HG03108 (cell line): Measurements from ENCODE around the gene BIRC7.

ENCODE experiments used
- ATAC-seq: cut with Tn5 transposase; IDR thresholded peaks from one replicate; pipeline ENCODE4 v1.9.1; 2021; ENCODE audit warnings: moderate library complexity; ENCODE audit not compliant: unreplicated experiment

BIRC7 gene

DNA sequence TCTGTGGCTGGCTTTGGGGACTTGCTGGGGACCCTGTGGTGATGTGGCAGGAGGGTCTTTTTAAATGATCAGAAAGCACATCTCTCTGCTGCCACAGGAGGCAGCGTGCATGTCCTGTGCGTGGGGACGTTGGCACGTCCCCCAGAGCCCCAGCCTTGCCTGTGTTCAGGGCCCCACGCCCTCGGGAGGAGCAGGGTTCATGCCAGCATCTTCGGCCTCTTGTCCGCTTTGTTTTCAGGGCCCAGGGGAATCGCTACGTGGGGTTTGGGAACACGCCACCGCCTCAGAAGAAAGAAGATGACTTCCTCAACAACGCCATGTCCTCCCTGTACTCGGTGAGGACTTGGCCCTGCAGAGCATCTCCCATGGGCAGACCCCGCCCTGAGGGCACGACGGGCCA lies 43.0 kb downstream of the BIRC7 start:
- ATAC-seq = no peak

DNA sequence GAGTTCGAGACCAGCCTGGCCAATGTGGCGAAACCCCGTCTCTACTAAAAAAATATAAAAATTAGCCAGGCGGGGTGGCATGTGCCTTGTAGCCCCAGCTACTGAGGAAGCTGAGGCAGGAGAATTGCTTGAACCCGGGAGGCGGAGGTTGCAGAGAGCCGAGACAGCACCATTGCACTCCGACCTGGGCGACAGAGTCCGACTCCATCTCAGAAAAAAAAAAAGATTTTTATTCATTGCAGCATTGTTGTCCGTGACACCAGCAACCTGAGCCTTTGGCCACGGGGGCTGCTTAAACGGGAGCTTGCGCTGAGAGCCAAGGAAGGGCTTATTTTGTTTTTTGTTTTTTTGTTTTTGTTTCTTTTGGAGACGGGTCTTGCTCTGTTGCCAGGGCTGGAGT lies 44.2 kb downstream of the BIRC7 start:
- ATAC-seq = no peak

DNA sequence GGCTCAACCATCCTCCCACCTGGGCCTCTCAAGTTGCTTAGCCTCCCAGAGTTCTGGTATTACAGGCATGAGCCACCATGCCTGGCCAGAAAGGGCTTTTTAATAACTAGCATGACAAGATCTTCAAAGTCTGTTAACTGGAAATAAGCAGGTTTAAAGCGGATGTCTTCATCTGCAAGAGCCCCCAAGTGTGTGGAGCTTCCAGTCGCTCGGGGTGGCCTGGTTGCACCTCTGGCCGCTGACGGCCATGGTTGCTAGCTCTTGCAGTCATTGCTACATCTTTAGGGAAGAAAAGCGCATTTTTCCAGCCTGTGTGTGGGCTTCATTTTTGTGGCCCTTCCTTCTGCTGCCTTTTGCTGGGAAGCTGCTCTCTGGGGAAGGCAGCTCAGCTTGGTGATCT lies 44.7 kb downstream of the BIRC7 start:
- ATAC-seq = no peak

DNA sequence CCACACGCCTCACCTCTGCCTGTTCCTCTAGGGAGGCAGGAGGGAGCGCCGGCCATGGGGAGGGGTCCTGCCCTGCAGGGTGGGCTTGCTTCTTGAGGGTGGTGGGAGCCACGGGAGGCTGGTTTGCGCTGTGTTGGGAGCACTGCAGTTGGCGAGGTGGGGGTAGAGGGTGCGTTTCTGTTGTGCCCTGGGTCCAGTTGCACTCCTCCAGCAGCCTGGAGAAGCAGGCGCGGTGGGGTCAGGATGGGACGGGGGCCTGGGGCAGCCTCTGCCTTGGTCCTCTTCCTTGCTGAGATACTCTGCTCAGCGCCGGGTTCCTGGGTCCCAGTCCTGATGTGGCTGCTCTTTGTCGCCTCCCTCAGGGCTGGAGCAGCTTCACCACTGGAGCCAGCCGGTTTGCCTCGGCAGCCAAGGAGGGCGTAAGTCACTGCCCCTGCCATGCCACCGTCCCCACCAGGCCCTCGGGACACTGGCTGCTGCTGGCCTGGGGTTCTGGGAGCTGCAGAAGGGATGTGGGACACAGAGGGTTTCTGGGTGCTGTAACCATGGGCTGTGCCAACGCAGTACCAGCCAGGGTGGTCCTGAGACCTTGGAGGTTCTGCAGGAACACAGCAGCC lies 45.3 kb downstream of the BIRC7 start:
- no peak for ATAC-seq

DNA sequence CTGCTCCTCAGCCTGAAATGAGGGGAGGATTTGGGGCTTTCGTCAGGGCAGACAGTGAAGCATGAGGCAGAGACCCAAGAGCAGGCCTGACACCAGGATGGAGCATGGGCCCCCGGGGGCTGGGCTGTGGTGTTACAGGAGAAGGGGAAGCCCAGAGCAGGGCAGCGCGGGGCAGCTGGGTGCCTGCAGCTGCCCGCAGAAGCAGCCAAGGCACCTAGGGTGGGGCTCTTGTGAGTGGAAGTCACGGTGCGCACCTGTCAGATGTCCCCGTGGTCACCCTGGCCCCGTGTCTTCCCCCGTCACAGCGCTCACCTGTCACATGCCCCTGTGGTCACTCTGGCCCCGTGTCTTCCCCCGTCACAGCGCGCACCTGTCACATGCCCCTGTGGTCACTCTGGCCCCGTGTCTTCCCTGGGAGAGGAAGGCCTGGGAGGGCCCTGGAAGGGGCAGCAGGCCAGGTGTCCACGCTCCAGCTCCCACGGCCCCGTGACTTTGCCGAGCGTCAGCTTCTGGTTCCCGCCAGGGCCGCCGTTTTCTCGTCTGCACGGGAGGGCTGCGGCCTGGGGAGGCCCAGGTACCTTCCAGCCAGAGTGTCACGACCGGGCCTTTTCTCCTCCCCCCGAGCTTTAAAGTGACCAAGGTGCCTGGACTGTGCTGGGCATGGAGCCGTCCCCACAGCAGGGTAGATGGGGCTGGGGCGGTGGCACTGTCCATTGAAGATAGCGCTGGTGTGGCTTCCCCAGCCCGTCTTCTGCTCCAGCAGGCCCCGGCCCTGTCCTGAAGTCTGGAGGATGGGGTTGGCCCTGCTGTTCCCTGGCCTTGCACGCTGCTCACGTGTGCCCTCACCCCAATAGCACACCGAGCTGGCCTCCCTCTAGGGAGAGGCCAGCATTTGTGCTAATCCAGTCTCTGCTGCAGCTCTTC lies 46.3 kb downstream of the BIRC7 start:
- no peak for ATAC-seq

DNA sequence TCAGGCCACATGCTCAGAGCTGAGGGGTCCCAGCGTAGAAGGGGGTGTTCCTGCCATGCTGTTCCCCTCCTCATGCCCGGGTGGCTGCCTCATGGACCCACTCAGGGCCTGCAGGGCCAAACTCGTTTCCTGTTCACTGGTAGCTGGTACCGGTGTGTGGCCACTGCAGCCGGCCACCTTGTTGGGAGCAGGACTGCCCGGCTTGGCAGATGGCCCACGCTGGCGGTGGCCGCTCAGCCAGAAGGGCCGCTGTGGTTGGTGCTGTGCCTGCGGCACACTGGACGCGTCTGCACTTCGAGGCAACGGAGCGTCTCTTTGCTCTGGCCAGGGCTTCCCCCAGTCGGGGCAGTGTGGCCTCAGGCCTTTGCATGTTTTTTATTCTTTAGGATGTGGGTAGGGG lies 47.2 kb downstream of the BIRC7 start:
- ATAC-seq = no peak

DNA sequence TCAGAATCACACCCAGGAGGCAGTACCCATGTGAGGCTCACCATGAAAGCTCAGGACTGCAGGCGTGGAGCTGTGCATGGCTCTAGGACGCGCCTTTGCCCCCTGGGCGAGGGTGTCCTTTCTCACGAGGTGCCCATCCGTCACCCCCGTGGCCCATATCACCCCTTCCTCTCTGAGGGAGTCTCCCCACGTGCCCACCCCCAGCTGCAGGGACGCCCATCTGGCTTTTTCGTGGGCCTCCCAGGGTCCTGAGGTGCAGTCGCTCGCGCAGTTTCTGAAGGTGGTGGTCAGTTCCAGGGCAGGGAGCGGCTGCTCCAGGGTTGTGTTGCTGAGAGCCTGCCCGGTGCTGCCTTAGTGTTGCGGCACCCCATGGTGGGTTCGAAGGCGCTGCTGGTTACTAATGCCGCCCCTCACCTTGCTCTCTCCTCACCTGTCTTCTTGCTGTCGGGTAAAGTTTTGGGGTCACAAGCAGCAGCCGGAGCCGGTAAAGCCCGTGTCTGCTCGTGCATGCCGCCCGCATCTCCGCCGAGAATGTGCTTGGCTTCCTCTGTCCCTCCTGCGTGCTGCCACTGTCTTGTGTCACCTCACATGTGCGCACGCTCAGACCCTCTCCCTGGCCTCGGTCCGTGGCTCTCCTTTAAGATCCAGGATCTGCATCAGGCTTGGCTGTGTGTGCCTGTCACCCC lies 47.8 kb downstream of the BIRC7 start:
- ATAC-seq = no peak

DNA sequence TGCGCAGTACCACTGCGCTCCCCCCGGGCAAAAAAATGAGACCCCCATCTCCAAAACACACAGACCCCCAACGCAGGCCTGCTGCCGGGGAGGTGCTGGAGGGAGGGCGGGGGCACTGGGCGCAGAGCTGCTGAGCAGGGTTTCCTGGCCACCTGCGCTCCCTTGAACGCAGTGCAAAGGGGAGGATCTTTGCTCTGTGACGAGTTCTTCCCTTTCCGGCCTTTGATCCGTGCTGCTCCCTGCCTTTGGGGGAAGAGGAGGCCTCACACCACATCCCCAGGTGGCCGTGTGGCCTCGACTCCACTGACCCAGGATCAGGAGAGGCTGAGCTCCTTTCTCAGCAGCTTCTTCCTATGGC lies 48.4 kb downstream of the BIRC7 start:
- no peak for ATAC-seq

DNA sequence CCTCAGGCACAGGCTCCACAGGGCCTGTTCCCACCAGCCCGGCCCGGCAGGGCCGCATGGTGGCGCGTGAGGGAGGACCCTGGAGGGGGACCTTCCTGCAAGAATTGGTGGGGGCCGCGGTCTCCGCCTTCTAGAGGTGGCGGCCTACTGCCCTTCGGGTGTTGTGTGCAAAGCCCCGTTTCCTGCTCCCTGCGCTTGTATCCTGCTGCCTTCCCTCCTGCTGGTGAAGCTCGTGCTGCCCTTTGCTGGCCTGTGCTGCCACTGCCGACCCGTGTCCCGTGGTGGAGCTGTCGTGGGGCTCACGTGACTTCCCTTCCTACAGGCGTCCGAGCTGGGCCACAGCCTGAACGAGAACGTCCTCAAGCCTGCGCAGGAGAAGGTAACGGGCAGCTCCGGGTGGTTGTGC lies 48.8 kb downstream of the BIRC7 start:
- no peak for ATAC-seq

DNA sequence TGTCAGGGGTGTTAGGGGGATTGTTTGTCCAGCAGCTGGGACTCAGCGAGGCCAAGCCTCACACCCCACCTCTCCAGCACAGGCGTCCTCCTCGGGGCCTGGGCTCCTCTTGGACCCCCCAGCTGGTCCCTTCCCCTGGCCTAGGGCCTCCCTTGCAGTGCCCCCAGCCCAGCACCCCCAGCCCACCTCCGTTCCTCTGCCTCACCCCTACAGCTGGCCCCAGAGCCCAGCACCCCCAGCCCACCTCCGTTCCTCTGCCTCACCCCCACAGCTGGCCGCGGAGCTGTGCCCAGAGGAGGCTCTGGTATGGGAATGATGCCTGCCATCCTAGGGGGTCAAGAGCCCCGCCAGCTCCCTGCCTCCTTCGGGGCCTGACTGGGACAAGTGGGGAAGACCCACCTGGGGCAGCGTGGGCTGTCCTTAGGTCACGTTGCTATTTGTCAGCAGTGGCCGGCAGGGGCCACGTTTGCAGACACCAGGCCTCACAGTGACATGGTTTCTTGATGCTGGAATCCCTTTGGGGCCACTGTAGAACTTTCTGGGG lies 49.3 kb downstream of the BIRC7 start:
- no peak for ATAC-seq

DNA sequence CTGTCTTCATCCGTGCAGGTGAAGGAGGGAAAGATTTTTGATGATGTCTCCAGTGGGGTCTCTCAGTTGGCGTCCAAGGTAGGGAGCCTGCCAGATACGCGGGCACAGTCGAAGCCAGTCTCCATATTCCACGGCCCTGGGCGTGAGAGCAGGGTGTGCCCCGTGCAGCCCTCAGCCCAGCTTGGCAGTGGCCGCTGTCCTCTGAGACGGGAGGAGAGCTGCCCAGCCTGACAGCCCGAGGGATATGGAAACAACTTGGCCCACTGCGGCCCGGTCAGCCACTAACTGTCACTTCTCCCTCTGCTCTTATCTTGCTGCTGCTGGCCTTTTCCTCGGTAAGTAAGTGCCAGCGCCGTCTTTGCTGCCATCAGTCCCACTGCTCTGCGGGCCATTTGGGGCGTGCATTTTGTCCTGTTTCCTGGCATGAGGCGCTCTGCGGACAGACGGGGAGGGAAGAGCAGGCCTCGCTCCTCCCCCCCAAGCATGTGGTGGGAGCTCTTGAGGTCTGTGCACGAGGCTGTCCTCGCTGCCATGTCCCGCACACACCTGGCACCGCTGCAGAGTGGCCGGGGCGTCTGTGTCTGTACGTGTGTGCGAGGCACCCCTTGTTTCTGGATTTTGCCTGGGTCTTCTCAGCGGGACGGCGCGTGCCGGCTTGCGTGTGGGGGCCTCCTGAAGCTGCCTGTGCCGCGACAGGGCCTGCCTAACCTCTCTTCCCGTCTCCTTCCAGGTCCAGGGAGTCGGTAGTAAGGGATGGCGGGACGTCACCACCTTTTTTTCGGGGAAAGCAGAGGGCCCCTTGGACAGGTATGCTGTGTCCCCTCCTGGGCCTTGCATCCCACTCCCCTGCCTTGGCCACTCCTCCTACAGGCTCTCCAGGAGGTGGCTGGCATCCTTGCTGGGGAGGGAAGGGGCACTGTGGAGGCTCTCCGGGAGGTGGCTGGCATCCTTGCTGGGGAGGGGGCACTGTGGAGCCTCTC lies 50.2 kb downstream of the BIRC7 start:
- no peak for ATAC-seq

DNA sequence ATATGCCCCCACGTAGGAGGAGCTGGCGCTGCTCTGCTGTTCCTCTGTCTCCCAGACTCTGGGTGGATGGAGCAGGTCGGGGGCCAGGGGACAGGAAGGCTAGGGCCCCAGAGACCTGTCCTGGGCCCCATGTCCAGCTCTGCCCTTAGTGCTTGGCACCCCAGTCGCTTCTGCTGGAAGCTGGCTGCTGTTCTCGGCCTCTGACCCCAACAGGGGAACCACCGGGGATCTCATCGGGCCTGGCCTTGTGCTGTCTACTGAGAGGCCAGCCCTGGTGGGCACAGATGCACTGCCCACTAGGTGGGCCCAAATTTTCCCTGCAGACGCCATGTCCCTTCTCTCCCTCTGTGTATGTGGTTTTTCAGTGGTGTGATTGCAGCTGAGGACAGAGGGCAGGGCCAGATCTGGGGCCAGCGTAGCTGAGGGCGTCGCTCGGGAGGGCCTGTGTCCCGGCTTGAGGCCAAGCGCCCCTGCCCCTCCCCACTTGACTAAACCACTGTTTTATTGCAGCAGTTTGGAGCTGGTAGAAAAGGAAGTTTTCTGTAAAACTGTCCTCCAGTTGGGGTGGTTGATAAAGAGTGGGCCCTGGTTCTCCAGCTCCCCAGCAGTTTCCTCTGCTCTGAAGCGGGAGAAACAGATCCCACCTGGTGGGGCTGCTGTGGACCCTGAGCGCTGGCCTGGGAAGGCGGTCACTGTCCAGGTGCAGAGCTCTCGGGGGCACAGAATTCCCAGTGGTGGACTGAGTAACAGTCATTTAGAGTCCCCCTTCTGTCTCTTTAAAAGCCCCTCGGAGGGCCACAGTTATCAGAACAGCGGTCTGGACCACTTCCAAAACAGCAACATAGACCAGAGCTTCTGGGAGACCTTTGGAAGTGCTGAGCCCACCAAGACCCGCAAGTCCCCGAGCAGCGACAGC lies 51.3 kb downstream of the BIRC7 start:
- ATAC-seq = no peak

DNA sequence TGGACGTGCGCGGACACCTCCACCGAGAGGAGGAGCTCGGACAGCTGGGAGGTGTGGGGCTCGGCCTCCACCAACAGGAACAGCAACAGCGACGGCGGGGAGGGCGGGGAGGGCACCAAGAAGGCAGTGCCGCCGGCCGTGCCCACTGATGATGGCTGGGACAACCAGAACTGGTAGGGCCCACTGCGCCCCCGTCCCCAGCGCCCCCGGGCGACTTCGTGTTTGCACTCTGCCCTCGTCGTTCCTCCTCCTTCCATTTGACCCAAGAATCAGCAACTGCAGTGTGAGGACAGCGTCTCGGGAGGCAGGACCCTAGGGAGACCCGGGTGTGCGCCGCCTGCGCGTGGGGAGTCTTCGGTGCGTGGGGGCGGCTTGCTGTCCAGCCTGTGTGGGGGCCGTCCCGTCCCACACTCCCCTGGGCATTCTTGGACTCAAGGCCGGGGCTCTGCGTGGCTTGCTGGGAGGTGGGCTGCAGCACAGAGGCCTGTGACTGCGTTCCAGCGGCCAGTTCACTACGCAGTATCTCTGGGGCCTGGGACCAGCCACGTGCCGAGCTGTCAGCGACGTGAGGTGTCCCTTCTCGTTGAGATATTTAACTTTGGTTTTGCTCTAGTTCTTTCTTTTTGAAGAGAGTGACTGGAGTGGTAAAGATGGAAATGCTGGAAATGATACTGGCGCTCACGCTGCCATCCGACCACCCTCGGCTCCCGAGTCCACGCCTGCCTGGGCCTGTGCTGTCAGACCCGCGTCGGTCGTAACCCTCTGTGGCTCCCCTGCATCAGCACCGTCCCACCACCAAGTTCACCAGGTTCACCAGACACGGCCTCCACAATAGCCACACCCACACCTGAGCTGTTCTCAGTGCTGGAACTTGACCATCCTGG lies 52.2 kb downstream of the BIRC7 start:
- no peak for ATAC-seq

DNA sequence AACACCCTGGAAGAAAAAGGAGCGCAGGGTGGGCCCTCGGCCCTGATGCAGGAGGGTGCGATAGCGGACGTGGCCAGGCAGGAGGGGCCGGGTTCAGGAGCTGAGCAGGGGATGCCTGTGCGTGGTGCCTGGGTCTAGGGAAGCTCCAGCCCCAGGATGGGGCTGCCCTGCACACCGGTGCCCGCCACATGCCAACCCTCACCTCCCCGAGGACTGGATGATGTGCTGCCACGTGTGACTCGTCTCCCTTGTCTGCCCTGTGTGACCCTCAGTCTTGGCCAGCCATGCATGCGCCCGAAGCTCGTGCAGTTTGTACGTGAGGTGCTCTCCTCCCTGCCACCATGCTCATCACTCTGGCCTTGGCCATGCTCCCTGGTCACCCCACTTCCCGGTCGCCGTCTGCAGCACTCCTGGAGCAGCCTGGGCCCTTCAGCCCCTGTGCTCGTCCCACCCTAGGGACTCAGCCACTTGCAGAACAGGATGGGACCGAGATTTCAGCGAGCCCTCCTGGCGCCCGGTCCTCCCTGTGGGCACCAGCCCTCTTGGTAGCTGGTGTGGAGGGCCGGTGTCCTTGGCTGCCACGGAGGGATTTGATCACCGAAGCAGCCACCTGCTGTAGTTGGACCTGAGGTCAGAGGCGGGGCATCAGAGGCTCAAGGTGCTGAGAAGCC lies 53.0 kb downstream of the BIRC7 start:
- no peak for ATAC-seq

DNA sequence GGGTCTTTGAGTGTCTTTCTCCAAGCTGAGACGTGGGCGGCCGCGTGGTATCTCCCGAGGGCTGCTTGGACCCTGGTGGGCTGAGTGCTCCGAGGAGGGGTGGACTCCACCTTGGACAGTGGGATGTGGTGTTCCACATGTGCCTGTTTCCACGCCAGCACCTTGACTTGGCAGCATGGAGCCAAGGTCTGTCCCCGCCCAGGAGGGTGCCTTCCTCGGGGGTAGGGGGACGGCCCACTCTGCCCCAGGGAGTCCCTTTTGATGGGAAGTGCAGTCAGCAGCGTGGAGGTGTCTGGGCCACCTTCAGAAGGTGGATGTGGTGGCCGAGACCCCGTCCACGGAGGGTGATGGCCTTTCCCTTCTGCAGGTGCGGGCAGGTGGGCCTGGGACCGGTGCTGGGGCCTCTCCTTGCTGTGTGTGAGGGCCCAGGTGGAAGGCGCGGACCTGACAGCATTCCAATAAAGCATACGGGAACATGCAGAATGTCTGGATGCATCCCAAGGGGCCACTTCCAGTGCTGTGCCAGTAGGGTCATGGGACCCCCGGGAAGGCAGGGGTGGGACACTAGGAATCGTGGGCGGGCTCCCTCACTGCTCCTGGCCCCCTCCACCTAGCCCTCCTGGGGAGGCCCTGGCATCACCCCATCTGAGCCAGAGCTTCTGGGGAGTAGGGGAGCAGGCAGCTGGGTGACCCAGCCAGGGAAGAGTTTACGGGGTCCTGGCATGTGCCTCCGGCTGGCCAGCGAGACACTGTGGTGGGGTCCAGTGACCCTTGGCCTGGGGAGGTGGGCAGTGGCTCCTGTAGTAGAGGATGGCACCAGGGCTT lies 53.8 kb downstream of the BIRC7 start:
- ATAC-seq = no peak
